Astrocyte (in vitro differentiated cells and primary cell): ENCODE measurements around the gene DROSHA. TPM values are rescaled to one million over a fixed set of nuclear protein-coding genes. Genes with fewer than 3 reads are reported as not detected.
"Not testable (repeated sequence)": the region's sequence is repeated elsewhere in the genome, so short reads cannot be mapped to it uniquely, and the experiment has no call there.

Experiments used
- DNase-seq: peaks from one replicate; pipeline ENCODE4 v3.0.0-alpha.2; 2010; ENCODE audit warnings: low read depth
- FAIRE-seq: peaks from 2 replicates; lab custom pipeline; 2011; peaks lifted over from hg19 to GRCh38; lab: Jason Lieb, UNC
- H2AFZ ChIP-seq: 2 replicates; pipeline ENCODE4 v1.6.0; 2012; ENCODE audit warnings: low read depth, low read length, inconsistent platforms
- H3K27ac ChIP-seq: 2 replicates; pipeline ENCODE4 v1.5.1; 2011; ENCODE audit warnings: low read depth, low read length, inconsistent platforms
- H3K27me3 ChIP-seq: 2 replicates; pipeline ENCODE4 v1.6.0; 2011; ENCODE audit warnings: low read length, inconsistent platforms; ENCODE audit not compliant: insufficient read depth
- H3K36me3 ChIP-seq: 2 replicates; pipeline ENCODE4 v1.5.1; 2011; ENCODE audit warnings: low read length, inconsistent platforms; ENCODE audit not compliant: insufficient read depth
- H3K4me1 ChIP-seq: 2 replicates; pipeline ENCODE4 v1.5.1; 2011; ENCODE audit warnings: low read length, inconsistent platforms; ENCODE audit not compliant: insufficient read depth
- H3K4me2 ChIP-seq: 2 replicates; pipeline ENCODE4 v1.6.0; 2012; ENCODE audit warnings: low read length, inconsistent platforms
- H3K4me3 ChIP-seq: 2 replicates; pipeline ENCODE4 v1.5.1; 2011; ENCODE audit warnings: low read depth, mild to moderate bottlenecking, low read length, inconsistent platforms; ENCODE audit not compliant: insufficient read depth
- H3K79me2 ChIP-seq: 2 replicates; pipeline ENCODE4 v1.6.0; 2012; ENCODE audit warnings: mild to moderate bottlenecking, low read length, inconsistent platforms; ENCODE audit not compliant: insufficient read depth
- H3K9ac ChIP-seq: 2 replicates; pipeline ENCODE4 v1.6.0; 2012; ENCODE audit warnings: mild to moderate bottlenecking, low read length, inconsistent platforms
- H3K9me3 ChIP-seq: 2 replicates; pipeline ENCODE4 v1.5.1; 2012; ENCODE audit warnings: low read depth, mild to moderate bottlenecking, low read length, inconsistent platforms; ENCODE audit not compliant: insufficient read depth
- H4K20me1 ChIP-seq: 2 replicates; pipeline ENCODE4 v1.6.0; 2012; ENCODE audit warnings: low read length, inconsistent platforms; ENCODE audit not compliant: insufficient read depth
- H3K27ac Mint-ChIP-seq: one replicate; pipeline ENCODE4 v1.8.0; 2021; ENCODE audit warnings: mild to moderate bottlenecking, mixed read lengths; ENCODE audit not compliant: unreplicated experiment
- H3K27me3 Mint-ChIP-seq: one replicate; pipeline ENCODE4 v1.8.0; 2021; ENCODE audit warnings: low read depth, mixed read lengths; ENCODE audit not compliant: unreplicated experiment
- H3K36me3 Mint-ChIP-seq: one replicate; pipeline ENCODE4 v1.8.0; 2021; ENCODE audit warnings: low read depth, mixed read lengths; ENCODE audit not compliant: unreplicated experiment
- H3K4me1 Mint-ChIP-seq: one replicate; pipeline ENCODE4 v1.8.0; 2021; ENCODE audit warnings: low read depth, mixed read lengths; ENCODE audit not compliant: unreplicated experiment
- H3K4me3 Mint-ChIP-seq: one replicate; pipeline ENCODE4 v1.8.0; 2021; ENCODE audit warnings: mild to moderate bottlenecking, moderate library complexity, mixed read lengths; ENCODE audit not compliant: unreplicated experiment
- H3K9me3 Mint-ChIP-seq: one replicate; pipeline ENCODE4 v1.8.0; 2021; ENCODE audit warnings: mild to moderate bottlenecking, mixed read lengths; ENCODE audit not compliant: unreplicated experiment
- CTCF ChIP-seq: IDR thresholded peaks from 2 replicates; pipeline ENCODE4 v1.5.1; 2011; ENCODE audit warnings: low read depth, mild to moderate bottlenecking, inconsistent platforms, low read length, moderate library complexity; ENCODE audit not compliant: insufficient read depth
- EZH2 ChIP-seq: IDR thresholded peaks from 2 replicates; pipeline ENCODE4 v1.6.1; 2012; ENCODE audit warnings: mild to moderate bottlenecking, low read length, inconsistent platforms; ENCODE audit not compliant: insufficient read depth
- total RNA-seq: library from RNA; stranded (reverse); gene quantifications from 2 replicates; pipeline ENCODE4 v1.2.1, GENCODE V29; 2021

Gene DROSHA
- total RNA-seq, 1 donor from 2014 or later = 50.6 TPM

- Histone ChIP-seq H3K4me1 (no peaks in the 10 kb centered on the region), H3K27me3 (no peaks in the 10 kb centered on the region), H2AFZ (no peak overlapping the region), H3K27ac (no peak overlapping the region), H3K79me2 (no peaks in the 10 kb centered on the region), H3K36me3 (peaks cover 8% of the 10 kb centered on the region), H4K20me1 (no peaks in the 10 kb centered on the region), H3K4me2 (no peak overlapping the region), H3K9ac (no peak overlapping the region), H3K9me3 (no peaks in the 10 kb centered on the region), H3K4me3 (no peak overlapping the region)
- peaks cover 1% of the 10 kb centered on the region for H3K4me1 Mint-ChIP-seq
- TF ChIP-seq CTCF (no peak), EZH2 (no peak)
- no peak for FAIRE-seq
- no peaks in the 10 kb centered on the region for H3K9me3 Mint-ChIP-seq
- peaks cover 2% of the 10 kb centered on the region for H3K27me3 Mint-ChIP-seq
- H3K4me3 Mint-ChIP-seq = no peak overlapping the region
- peak; percentile 6 for DNase-seq
- no peak overlapping the region for H3K27ac Mint-ChIP-seq
- H3K36me3 Mint-ChIP-seq = peaks cover 6% of the 10 kb centered on the region
These were observed 133.9 kb downstream of the DROSHA start for GRCh38 chr5:31397926-31398557.

GRCh38 chr5:31396611-31397295 lies 135.1 kb downstream of the DROSHA start:
- Histone ChIP-seq H3K9ac (no peak overlapping the region), H3K4me1 (no peaks in the 10 kb centered on the region), H3K27ac (no peak overlapping the region), H3K9me3 (no peaks in the 10 kb centered on the region), H3K4me2 (no peak overlapping the region), H4K20me1 (no peaks in the 10 kb centered on the region), H3K4me3 (no peak overlapping the region), H2AFZ (no peak overlapping the region), H3K79me2 (no peaks in the 10 kb centered on the region), H3K27me3 (no peaks in the 10 kb centered on the region), H3K36me3 (peaks cover 8% of the 10 kb centered on the region)
- Mint-ChIP-seq H3K27me3 (peaks cover 2% of the 10 kb centered on the region), H3K9me3 (no peaks in the 10 kb centered on the region), H3K4me3 (no peak overlapping the region), H3K36me3 (peaks cover 4% of the 10 kb centered on the region), H3K4me1 (peaks cover 4% of the 10 kb centered on the region), H3K27ac (no peak overlapping the region)
- FAIRE-seq (no peak), DNase-seq (no peak)
- TF ChIP-seq EZH2 = no peak
- TF ChIP-seq CTCF = no peak

GRCh38 chr5:31395450-31396045 lies 136.3 kb downstream of the DROSHA start:
- H3K4me1 Mint-ChIP-seq, H3K9ac ChIP-seq, H3K36me3 ChIP-seq, H3K4me2 ChIP-seq, H2AFZ ChIP-seq, H3K27me3 ChIP-seq, H3K4me3 ChIP-seq, H3K4me3 Mint-ChIP-seq, H3K9me3 Mint-ChIP-seq, H3K79me2 ChIP-seq, H3K27ac ChIP-seq, DNase-seq, H3K9me3 ChIP-seq, H3K27me3 Mint-ChIP-seq, H3K4me1 ChIP-seq, H3K27ac Mint-ChIP-seq, H3K36me3 Mint-ChIP-seq, H4K20me1 ChIP-seq, FAIRE-seq: not testable (repeated sequence)
